Measurements from ENCODE around the gene TIRAP. TPM values are rescaled to one million over a fixed set of nuclear protein-coding genes. Genes with fewer than 3 reads are reported as not detected.

TIRAP gene
- total and polyA plus RNA-seq, 9 of the 15 experiments (the other 6 are each of a cell fraction or from before 2014, with no cell fraction given) = 0.60 to 8.7 (median 3.7) TPM

- TF ChIP-seq CBX2 (IDR thresholded peaks at IDR 0.05; ENCODE audit: insufficient read depth, low read length, poor library complexity, severe bottlenecking) (no peak), GATA2 (CRISPR knock-in tag; IDR thresholded peaks at IDR 0.05) (no peak), ZNF717 (CRISPR knock-in tag; IDR thresholded peaks at IDR 0.05) (no peak), ZBTB17 (CRISPR knock-in tag; IDR thresholded peaks at IDR 0.05) (no peak), KLF13 (tag; IDR thresholded peaks at IDR 0.05; ENCODE audit: borderline replicate concordance, low read depth) (no peak), MEF2D (tag; conservative IDR thresholded peaks at IDR 0.05; ENCODE audit: low read depth) (no peak), NR0B1 (IDR thresholded peaks at IDR 0.05; ENCODE audit: partially characterized antibody) (no peak), PHF21A (IDR thresholded peaks at IDR 0.05; ENCODE audit: borderline replicate concordance, low read depth) (no peak; the same call in 1 of the 2 replicates), TFAP4 (CRISPR knock-in tag; IDR thresholded peaks at IDR 0.05; ENCODE audit: borderline replicate concordance) (no peak), ELF1 (tag; IDR thresholded peaks at IDR 0.05) (peak; percentile 60; the same call in 1 of the 2 replicates), THRA (IDR thresholded peaks at IDR 0.05) (no peak), TCF3 (CRISPR knock-in tag; IDR thresholded peaks at IDR 0.05) (no peak), ZFP30 (CRISPR knock-in tag; IDR thresholded peaks at IDR 0.05; ENCODE audit: borderline replicate concordance) (no peak), CHD2 (IDR thresholded peaks at IDR 0.05; ENCODE audit: low read depth, low read length) (no peak; the same call in 1 of the 2 replicates), ZNF318 (IDR thresholded peaks at IDR 0.05; ENCODE audit: borderline replicate concordance in 1 of 2, low read depth in 1 of 2) (no peak)
Measured at GRCh38 chr11:126282736-126283591, at the start of gene TIRAP (continued).

All from K562 (cell line).